ENCODE measurements around the gene NUP107. TPM values are rescaled to one million over a fixed set of nuclear protein-coding genes. Genes with fewer than 3 reads are reported as not detected.

NUP107 gene
- total RNA-seq, 1 experiment from 2014 or later, result 110 TPM

GRCh38 chr12:68733661-68734071 is 46.9 kb downstream of the NUP107 start:
- intact Hi-C loops (cut with micrococcal nuclease; ENCODE audit: unreplicated experiment), result no loop called here
- H3K27me3 Mint-ChIP-seq (ENCODE audit: unreplicated experiment), result no peaks in the 10 kb centered on the region
- no TSS peak for BruUV-seq (replicated peaks)
- no peaks in the 10 kb centered on the region for H3K4me1 Mint-ChIP-seq (ENCODE audit: low read depth, unreplicated experiment)
- no peak overlapping the region for H3K4me3 Mint-ChIP-seq (ENCODE audit: low read depth, unreplicated experiment)
- no peaks in the 10 kb centered on the region for H3K9me3 Mint-ChIP-seq (ENCODE audit: low read depth, unreplicated experiment)
- H3K36me3 Mint-ChIP-seq (ENCODE audit: insufficient read depth, unreplicated experiment), result peaks cover 14% of the 10 kb centered on the region
- TF ChIP-seq, protein P1, sequence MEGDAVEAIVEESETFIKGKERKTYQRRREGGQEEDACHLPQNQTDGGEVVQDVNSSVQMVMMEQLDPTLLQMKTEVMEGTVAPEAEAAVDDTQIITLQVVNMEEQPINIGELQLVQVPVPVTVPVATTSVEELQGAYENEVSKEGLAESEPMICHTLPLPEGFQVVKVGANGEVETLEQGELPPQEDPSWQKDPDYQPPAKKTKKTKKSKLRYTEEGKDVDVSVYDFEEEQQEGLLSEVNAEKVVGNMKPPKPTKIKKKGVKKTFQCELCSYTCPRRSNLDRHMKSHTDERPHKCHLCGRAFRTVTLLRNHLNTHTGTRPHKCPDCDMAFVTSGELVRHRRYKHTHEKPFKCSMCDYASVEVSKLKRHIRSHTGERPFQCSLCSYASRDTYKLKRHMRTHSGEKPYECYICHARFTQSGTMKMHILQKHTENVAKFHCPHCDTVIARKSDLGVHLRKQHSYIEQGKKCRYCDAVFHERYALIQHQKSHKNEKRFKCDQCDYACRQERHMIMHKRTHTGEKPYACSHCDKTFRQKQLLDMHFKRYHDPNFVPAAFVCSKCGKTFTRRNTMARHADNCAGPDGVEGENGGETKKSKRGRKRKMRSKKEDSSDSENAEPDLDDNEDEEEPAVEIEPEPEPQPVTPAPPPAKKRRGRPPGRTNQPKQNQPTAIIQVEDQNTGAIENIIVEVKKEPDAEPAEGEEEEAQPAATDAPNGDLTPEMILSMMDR (IDR thresholded peaks at IDR 0.05; ENCODE audit: unreplicated experiment), result no peak
- CTCF ChIA-PET, result no interaction called here
- no peak overlapping the region for H3K27ac Mint-ChIP-seq (ENCODE audit: unreplicated experiment)
- no peak for DNase-seq

DNA sequence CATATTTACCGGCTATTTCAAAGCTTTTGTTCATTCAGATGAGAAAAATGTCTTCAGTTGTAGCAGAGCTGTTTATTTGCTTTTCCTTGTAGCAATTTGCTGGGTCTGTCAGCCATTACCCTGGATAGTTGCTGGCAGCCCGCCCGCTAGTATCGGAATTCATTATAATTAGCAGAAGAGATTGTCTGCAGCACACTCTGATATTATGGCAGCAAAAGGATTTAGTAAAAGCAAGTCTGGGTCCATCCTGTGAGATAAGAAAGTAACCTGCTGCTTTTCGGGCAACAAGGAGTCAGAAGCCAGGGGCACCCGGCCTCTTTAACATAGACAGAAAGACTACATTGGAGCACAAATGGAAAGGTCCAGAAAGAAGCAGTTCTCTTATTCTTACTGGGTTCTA is 53.1 kb downstream of the NUP107 start:
- Mint-ChIP-seq H3K9me3 (ENCODE audit: low read depth, unreplicated experiment) (no peaks in the 10 kb centered on the region), H3K4me1 (ENCODE audit: low read depth, unreplicated experiment) (no peaks in the 10 kb centered on the region), H3K27me3 (ENCODE audit: unreplicated experiment) (no peaks in the 10 kb centered on the region), H3K27ac (ENCODE audit: unreplicated experiment) (no peak overlapping the region), H3K4me3 (ENCODE audit: low read depth, unreplicated experiment) (no peak overlapping the region), H3K36me3 (ENCODE audit: insufficient read depth, unreplicated experiment) (peaks cover 6% of the 10 kb centered on the region)
- CTCF ChIA-PET, result no interaction called here
- TF ChIP-seq, protein P1 (IDR thresholded peaks at IDR 0.05; ENCODE audit: unreplicated experiment), result no peak
- DNase-seq, result no peak
- intact Hi-C loops (cut with micrococcal nuclease; ENCODE audit: unreplicated experiment), result no loop called here
- BruUV-seq (replicated peaks), result no TSS peak

GRCh38 chr12:68743356-68743755 is 56.6 kb downstream of the NUP107 start:
- H3K36me3 Mint-ChIP-seq (ENCODE audit: insufficient read depth, unreplicated experiment), result peaks cover 22% of the 10 kb centered on the region
- CTCF ChIA-PET, result no interaction called here
- H3K9me3 Mint-ChIP-seq (ENCODE audit: low read depth, unreplicated experiment), result no peaks in the 10 kb centered on the region
- TF ChIP-seq, protein P1 (IDR thresholded peaks at IDR 0.05; ENCODE audit: unreplicated experiment), result no peak
- H3K4me1 Mint-ChIP-seq (ENCODE audit: low read depth, unreplicated experiment), result peaks cover 8% of the 10 kb centered on the region
- DNase-seq, result no peak
- H3K27me3 Mint-ChIP-seq (ENCODE audit: unreplicated experiment), result no peaks in the 10 kb centered on the region
- H3K4me3 Mint-ChIP-seq (ENCODE audit: low read depth, unreplicated experiment), result no peak overlapping the region
- H3K27ac Mint-ChIP-seq (ENCODE audit: unreplicated experiment), result no peak overlapping the region
- no TSS peak for BruUV-seq (replicated peaks)
- intact Hi-C loops (cut with micrococcal nuclease; ENCODE audit: unreplicated experiment), result no loop called here

- Mint-ChIP-seq H3K9me3 (ENCODE audit: low read depth, unreplicated experiment) (no peaks in the 10 kb centered on the region), H3K4me3 (ENCODE audit: low read depth, unreplicated experiment) (peak overlapping the region; percentile 98), H3K36me3 (ENCODE audit: insufficient read depth, unreplicated experiment) (peaks cover 16% of the 10 kb centered on the region), H3K27ac (ENCODE audit: unreplicated experiment) (peak overlapping the region; percentile 60), H3K27me3 (ENCODE audit: unreplicated experiment) (no peaks in the 10 kb centered on the region), H3K4me1 (ENCODE audit: low read depth, unreplicated experiment) (peaks cover 8% of the 10 kb centered on the region)
- intact Hi-C loops (cut with micrococcal nuclease; ENCODE audit: unreplicated experiment), result loop anchor here (5.0 kb wide), 2 partner anchors 42 to 62 kb away; partner anchors contain the start of gene MDM2
- BruUV-seq (replicated peaks), result no TSS peak
- DNase-seq, result no peak
- TF ChIP-seq, protein P1 (IDR thresholded peaks at IDR 0.05; ENCODE audit: unreplicated experiment), result no peak
- CTCF ChIA-PET, result interaction anchor here (0.7 to 1.7 kb wide), 5 partner anchors 38 to 873 kb away, joined by 3 to 9 read pairs (median 3); partner anchors contain the start of genes MDM1 and MDM2
These were observed 58.7 kb downstream of the NUP107 start for GRCh38 chr12:68745376-68745903.
